MCF 10A (cell line): ENCODE results near the gene DLX5. TPM values are rescaled to one million over a fixed set of nuclear protein-coding genes. Genes with fewer than 3 reads are reported as not detected.
A peak's percentile ranks its signal among the peaks of the same experiment; 100 is the strongest.
"Not testable (repeated sequence)": the region's sequence is repeated elsewhere in the genome, so short reads cannot be mapped to it uniquely, and the experiment has no call there.

Source experiments
- Bru-seq: library from RNA; stranded (reverse); fragments of 400-500 nt; gene quantifications from one replicate; lab custom pipeline; 2021; lab: Mats Ljungman, UMichigan
- BruChase-seq, 2 experiments: library from RNA; stranded (reverse); fragments of 400-500 nt; gene quantifications; one replicate each; lab custom pipeline; 2021; lab: Mats Ljungman, UMichigan
- BruUV-seq: library from RNA; stranded (reverse); fragments of 400-500 nt; replicated peaks from 2 replicates; lab custom pipeline; 2021; lab: Mats Ljungman, UMichigan
- CTCF ChIA-PET: fragments of 300-600 bp; sonication (Branson Sonifier 250); formaldehyde crosslinking; extraction: SDS; loops from one replicate; lab custom pipeline; 2021; ENCODE audit warnings: antibody characterized with exemption, inconsistent platforms; lab: Yijun Ruan, JAX
- POLR2A ChIA-PET: fragments of 300-600, 350-650 bp; sonication (Branson Sonifier 250); formaldehyde crosslinking; extraction: SDS; loops from one replicate; lab custom pipeline; 2020; ENCODE audit warnings: antibody characterized with exemption, inconsistent platforms; lab: Yijun Ruan, JAX
- DNase-seq: peaks from one replicate; pipeline ENCODE4 v3.0.0-alpha.2; 2018; ENCODE audit not compliant: unreplicated experiment
- H3K27ac Mint-ChIP-seq: one replicate; pipeline ENCODE4 v1.8.0; 2022; ENCODE audit warnings: mild to moderate bottlenecking, low read depth, mixed read lengths; ENCODE audit not compliant: unreplicated experiment
- H3K27me3 Mint-ChIP-seq: one replicate; pipeline ENCODE4 v1.8.0; 2022; ENCODE audit warnings: mixed read lengths; ENCODE audit not compliant: insufficient read depth, unreplicated experiment
- H3K36me3 Mint-ChIP-seq: one replicate; pipeline ENCODE4 v1.8.0; 2022; ENCODE audit warnings: mild to moderate bottlenecking, moderate library complexity, mixed read lengths; ENCODE audit not compliant: insufficient read depth, unreplicated experiment
- H3K4me1 Mint-ChIP-seq: one replicate; pipeline ENCODE4 v1.8.0; 2022; ENCODE audit warnings: mixed read lengths; ENCODE audit not compliant: insufficient read depth, unreplicated experiment
- H3K4me3 Mint-ChIP-seq: one replicate; pipeline ENCODE4 v1.8.0; 2022; ENCODE audit warnings: mild to moderate bottlenecking, moderate library complexity, mixed read lengths; ENCODE audit not compliant: unreplicated experiment
- H3K9me3 Mint-ChIP-seq: one replicate; pipeline ENCODE4 v1.8.0; 2022; ENCODE audit warnings: mixed read lengths; ENCODE audit not compliant: unreplicated experiment
- CTCF ChIP-seq: fragments of 200-600 bp; IDR thresholded peaks from one replicate; pipeline ENCODE4 v1.8.0; 2022; ENCODE audit warnings: antibody characterized with exemption, mild to moderate bottlenecking; ENCODE audit not compliant: unreplicated experiment
- intact Hi-C: fragments of 100-400 bp; cut with micrococcal nuclease; formaldehyde crosslinking; loops from 2 replicates; pipeline ENCODE4 v1.14.1; 2022
- long read RNA-seq: library from polyadenylated mRNA; stranded (forward); transcript quantifications from one replicate; pipeline ENCODE4 v2.0.0, GENCODE V29; 2022
- total RNA-seq: library from RNA; stranded (reverse); gene quantifications from 2 replicates; pipeline ENCODE4 v1.2.3, GENCODE V29; 2022

Gene DLX5
- total RNA-seq, result not detected in 2 replicates
- not detected for Bru-seq, nascent RNA
- not detected for BruChase-seq, experiment 1, labeled RNA remaining after a 6-hour chase
- BruChase-seq, experiment 2, labeled RNA remaining after a 2-hour chase, result not detected
- long read RNA-seq, result 0 reads

- peak within 1 kb of the TSS; percentile 62 for H3K4me3 Mint-ChIP-seq
- intact Hi-C loops, result loop anchor here (5.0 kb wide), 1 partner anchor 317 kb away; the partner anchor contains the start of gene SEM1
- BruUV-seq, result no TSS peak
- CTCF ChIA-PET, result interaction anchor here (0.5 to 0.8 kb wide), 3 partner anchors 11 to 247 kb away, joined by 3 to 4 read pairs (median 3); no protein-coding TSS in a partner anchor
- POLR2A ChIA-PET, result no interaction called here
- no peak for DNase-seq
- peaks cover 63% of the 10 kb centered on the region for H3K27me3 Mint-ChIP-seq
- no peaks in the 10 kb centered on the region for H3K36me3 Mint-ChIP-seq
- TF ChIP-seq CTCF, result no peak
- H3K9me3 Mint-ChIP-seq, result no peaks in the 10 kb centered on the region
- no peak within 1 kb of the TSS for H3K27ac Mint-ChIP-seq
- peaks cover 8% of the 10 kb centered on the region for H3K4me1 Mint-ChIP-seq
These were observed at the start of gene DLX5 for GRCh38 chr7:97024209-97025129. Gene DLX5 (minus strand): TSS chr7:97024831. CDS start chr7:97024623, 208 bp downstream.

- H3K27me3 Mint-ChIP-seq, result peaks cover 78% of the 10 kb centered on the region
- H3K27ac Mint-ChIP-seq, H3K9me3 Mint-ChIP-seq, H3K4me1 Mint-ChIP-seq, intact Hi-C loops, POLR2A ChIA-PET, BruUV-seq, H3K36me3 Mint-ChIP-seq, DNase-seq, H3K4me3 Mint-ChIP-seq: not testable (repeated sequence)
- CTCF ChIA-PET, result interaction anchor here (0.7 kb wide), 1 partner anchor 33 kb away, joined by 3 read pairs; no protein-coding TSS in a partner anchor
These were observed 47.4 kb upstream of the DLX5 start for GRCh38 chr7:97072025-97072424.

- H3K36me3 Mint-ChIP-seq, result no peaks in the 10 kb centered on the region
- H3K9me3 Mint-ChIP-seq, result no peaks in the 10 kb centered on the region
- no TSS peak for BruUV-seq
- TF ChIP-seq CTCF, result peak; percentile 70
- no peak overlapping the region for H3K4me3 Mint-ChIP-seq
- CTCF ChIA-PET, result interaction anchor here (0.6 to 4.0 kb wide), 43 partner anchors 10 to 1575 kb away, joined by 3 to 49 read pairs (median 4); no protein-coding TSS in a partner anchor
- no peak overlapping the region for H3K27ac Mint-ChIP-seq
- DNase-seq, result peak; percentile 67
- POLR2A ChIA-PET, result no interaction called here
- H3K4me1 Mint-ChIP-seq, result no peaks in the 10 kb centered on the region
- H3K27me3 Mint-ChIP-seq, result peaks cover 50% of the 10 kb centered on the region
- intact Hi-C loops, result loop anchor here (1.0 kb wide), 2 partner anchors 990 to 1149 kb away; no protein-coding TSS in a partner anchor
These were observed 40.4 kb upstream of the DLX5 start for GRCh38 chr7:97064972-97065587.

- no peaks in the 10 kb centered on the region for H3K36me3 Mint-ChIP-seq
- peaks cover 51% of the 10 kb centered on the region for H3K27me3 Mint-ChIP-seq
- BruUV-seq, result no TSS peak
- no peak overlapping the region for H3K4me3 Mint-ChIP-seq
- no peaks in the 10 kb centered on the region for H3K4me1 Mint-ChIP-seq
- ChIA-PET POLR2A (no interaction called here), CTCF (interaction anchor here (0.6 to 4.0 kb wide), 33 partner anchors 11 to 1333 kb away, joined by 3 to 49 read pairs (median 4); no protein-coding TSS in a partner anchor)
- no peak for TF ChIP-seq CTCF
- peaks cover 8% of the 10 kb centered on the region for H3K9me3 Mint-ChIP-seq
- H3K27ac Mint-ChIP-seq, result no peak overlapping the region
- intact Hi-C loops, result no loop called here
- DNase-seq, result no peak
These were observed 39.4 kb upstream of the DLX5 start for GRCh38 chr7:97064020-97064419.
